GM18505 (cell line): ENCODE data around the gene ARHGAP32.

Experiments
- ATAC-seq: cut with Tn5 transposase; IDR thresholded peaks from one replicate; pipeline ENCODE4 v1.9.1; 2021; ENCODE audit not compliant: unreplicated experiment
- POLR2A ChIP-seq: IDR thresholded peaks from 4 replicates; pipeline ENCODE4 v1.6.1; 2011; ENCODE audit warnings: borderline replicate concordance; ENCODE audit not compliant: insufficient read depth, insufficient read length; ENCODE audit errors: extremely low read depth

The ARHGAP32 gene

GRCh38 chr11:129117595-129118350 is 74.4 kb downstream of the ARHGAP32 start:
- ATAC-seq, result peak; percentile 68
- TF ChIP-seq POLR2A, result no peak

GRCh38 chr11:129115652-129116586 is 76.2 kb downstream of the ARHGAP32 start:
- TF ChIP-seq POLR2A, result no peak
- ATAC-seq, result no peak

DNA sequence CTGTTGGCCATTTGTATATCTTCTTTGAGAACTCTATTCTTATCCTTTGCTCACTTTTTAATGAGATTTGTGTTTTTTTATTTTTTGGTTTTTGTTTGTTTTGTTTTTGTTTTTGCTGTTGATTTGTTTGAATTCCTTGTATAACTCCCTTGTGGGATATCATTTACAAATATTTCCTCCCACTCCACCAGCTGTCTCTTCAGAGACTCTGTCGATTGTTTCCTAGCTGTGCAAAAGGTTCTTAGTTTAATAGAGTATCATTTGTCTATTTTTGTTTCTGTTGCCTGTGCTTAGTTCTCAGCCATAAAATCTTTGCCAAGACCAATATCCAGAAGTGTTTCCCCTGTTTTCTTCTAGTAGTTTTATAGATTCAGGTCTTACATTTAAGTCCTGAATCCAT is 82.4 kb downstream of the ARHGAP32 start:
- no peak for ATAC-seq
- no peak for TF ChIP-seq POLR2A

- no peak for ATAC-seq
These were observed 85.3 kb downstream of the ARHGAP32 start for GRCh38 chr11:129106788-129107187.

DNA sequence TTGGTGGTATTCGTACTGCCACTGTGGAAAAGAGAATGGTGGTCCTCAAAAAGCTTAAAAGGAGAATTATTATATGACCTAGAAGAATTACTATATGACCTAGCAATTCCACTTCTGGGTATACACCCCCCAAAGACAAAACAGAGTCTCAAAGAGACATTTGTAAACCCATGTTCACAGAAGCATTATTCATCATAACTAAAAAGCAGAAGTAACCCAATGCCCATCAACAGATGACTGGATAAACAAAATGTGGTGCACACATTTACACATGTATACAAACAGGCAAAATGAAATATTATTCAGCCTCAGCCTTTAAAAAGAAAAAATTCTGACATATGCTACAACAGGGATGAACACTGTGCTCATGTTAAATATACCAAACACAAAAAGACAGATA is 89.4 kb downstream of the ARHGAP32 start:
- no peak for TF ChIP-seq POLR2A
- no peak for ATAC-seq

More at GRCh38 chr11:129106788-129107187, 85.3 kb downstream of the ARHGAP32 start:
- no peak for TF ChIP-seq POLR2A

GRCh38 chr11:129102225-129102624 is 89.9 kb downstream of the ARHGAP32 start:
- ATAC-seq, result no peak
- no peak for TF ChIP-seq POLR2A

- no peak for TF ChIP-seq POLR2A
- ATAC-seq, result no peak
These were observed 98.8 kb downstream of the ARHGAP32 start for GRCh38 chr11:129093283-129093682.

DNA sequence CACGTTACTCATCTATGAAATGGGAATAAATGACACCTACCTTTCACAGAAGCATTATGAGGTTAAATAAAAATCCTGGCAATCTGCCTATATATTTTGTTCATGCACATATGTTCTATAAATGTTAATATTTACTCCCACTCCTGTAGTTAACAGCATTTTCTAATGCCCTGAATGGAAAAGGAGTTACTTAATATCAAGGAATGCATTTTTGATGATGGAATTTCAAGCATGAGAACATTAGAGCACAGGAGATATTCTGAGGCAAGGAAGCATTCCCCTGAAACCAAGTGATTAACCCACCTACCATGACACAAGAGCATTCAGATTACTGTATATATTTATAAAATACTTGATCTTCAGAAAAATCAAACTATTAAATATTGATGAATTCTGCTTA is 102.1 kb downstream of the ARHGAP32 start:
- ATAC-seq, result no peak
- no peak for TF ChIP-seq POLR2A

DNA sequence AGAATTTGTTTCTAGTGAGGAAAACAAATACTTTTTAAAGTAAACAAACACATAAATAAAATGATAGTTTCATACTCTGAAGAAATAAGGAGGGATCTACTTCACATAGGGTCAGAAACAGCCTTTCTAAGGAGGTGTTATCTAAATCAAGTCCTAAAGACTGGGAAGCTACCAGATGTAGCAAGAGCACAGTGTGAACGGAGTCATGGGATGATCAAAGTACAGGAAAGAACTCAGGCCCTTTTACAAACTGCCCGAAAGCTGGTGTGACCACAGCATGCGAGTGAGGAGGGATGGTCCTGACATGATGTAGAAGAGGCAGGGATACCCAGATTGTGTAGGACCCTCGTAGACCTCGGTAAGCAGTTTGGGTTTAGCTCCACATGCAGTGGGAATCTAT is 102.8 kb downstream of the ARHGAP32 start:
- TF ChIP-seq POLR2A, result no peak
- no peak for ATAC-seq

- ATAC-seq, result no peak
- no peak for TF ChIP-seq POLR2A
These were observed 105.1 kb downstream of the ARHGAP32 start for GRCh38 chr11:129086976-129087375.

- no peak for ATAC-seq
- TF ChIP-seq POLR2A, result no peak
These were observed 114.9 kb downstream of the ARHGAP32 start for GRCh38 chr11:129077191-129077590.

- TF ChIP-seq POLR2A, result no peak
- no peak for ATAC-seq
These were observed 116.4 kb downstream of the ARHGAP32 start for GRCh38 chr11:129075757-129076156.

DNA sequence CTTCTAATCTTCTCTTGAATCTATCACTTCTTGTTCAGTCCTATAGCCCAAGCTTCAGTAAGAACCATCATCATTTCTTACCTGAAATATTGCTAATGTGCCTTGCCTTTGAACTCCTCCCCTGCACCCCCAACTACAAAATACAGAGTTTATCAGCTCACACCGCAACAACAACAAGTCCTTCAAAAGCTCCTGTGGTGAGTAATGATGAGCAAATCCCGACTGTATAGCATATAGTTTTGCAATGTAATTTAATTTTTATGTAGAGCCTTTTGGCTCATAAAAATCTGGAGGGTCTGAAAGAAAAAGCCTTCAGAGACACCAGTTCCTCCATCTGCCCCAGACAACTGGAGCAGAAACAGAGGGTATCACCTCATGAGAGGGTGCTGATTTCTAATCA is 124.7 kb downstream of the ARHGAP32 start:
- ATAC-seq, result no peak
- TF ChIP-seq POLR2A, result no peak

GRCh38 chr11:129066229-129066628 is 125.9 kb downstream of the ARHGAP32 start:
- TF ChIP-seq POLR2A, result no peak
- no peak for ATAC-seq
